HUES6 (cell line): ENCODE measurements around the gene RALGPS2.
"Not testable (repeated sequence)": the region's sequence is repeated elsewhere in the genome, so short reads cannot be mapped to it uniquely, and the experiment has no call there.

Source experiments
- H3K27ac ChIP-seq: 2 replicates; pipeline ENCODE4 v1.7.0; 2013; ENCODE audit warnings: low read depth, mild to moderate bottlenecking, low read length, inconsistent platforms
- H3K27me3 ChIP-seq: 2 replicates; pipeline ENCODE4 v1.6.1; 2013; ENCODE audit warnings: low read length; ENCODE audit not compliant: control insufficient read depth, insufficient read depth
- H3K36me3 ChIP-seq: 2 replicates; pipeline ENCODE4 v1.6.1; 2013; ENCODE audit warnings: low read length; ENCODE audit not compliant: control insufficient read depth, insufficient read depth
- H3K4me1 ChIP-seq: 2 replicates; pipeline ENCODE4 v1.6.1; 2013; ENCODE audit warnings: low read length; ENCODE audit not compliant: control insufficient read depth, insufficient read depth
- H3K4me3 ChIP-seq: 2 replicates; pipeline ENCODE4 v1.5.1; 2013; ENCODE audit warnings: low read depth, low read length
- H3K9ac ChIP-seq: one replicate; pipeline ENCODE4 v1.6.1; 2013; ENCODE audit warnings: mild to moderate bottlenecking, low read length
- H3K9me3 ChIP-seq: 2 replicates; pipeline ENCODE4 v1.6.1; 2013; ENCODE audit warnings: low read depth, low read length; ENCODE audit not compliant: control insufficient read depth, insufficient read depth

RALGPS2 gene

GRCh38 chr1:178941849-178942248 is 216.8 kb downstream of the RALGPS2 start:
- Histone ChIP-seq H3K9ac (no peak overlapping the region), H3K27me3 (no peaks in the 10 kb centered on the region), H3K4me1 (peaks cover 26% of the 10 kb centered on the region; the same call in 1 of the 2 replicates), H3K4me3 (no peak overlapping the region), H3K9me3 (no peaks in the 10 kb centered on the region), H3K27ac (no peak overlapping the region), H3K36me3 (no peaks in the 10 kb centered on the region)

GRCh38 chr1:178942285-178943198 is 217.5 kb downstream of the RALGPS2 start:
- Histone ChIP-seq H3K36me3 (no peaks in the 10 kb centered on the region), H3K9me3 (no peaks in the 10 kb centered on the region), H3K27ac (no peak overlapping the region), H3K9ac (no peak overlapping the region), H3K27me3 (no peaks in the 10 kb centered on the region), H3K4me1 (peaks cover 26% of the 10 kb centered on the region; the same call in 1 of the 2 replicates), H3K4me3 (no peak overlapping the region)

- H3K9ac ChIP-seq = no peak overlapping the region
- no peaks in the 10 kb centered on the region for H3K36me3 ChIP-seq
- H3K9me3 ChIP-seq = no peaks in the 10 kb centered on the region
- no peak overlapping the region for H3K27ac ChIP-seq
- peaks cover 17% of the 10 kb centered on the region; the same call in 1 of the 2 replicates for H3K4me1 ChIP-seq
- no peak overlapping the region for H3K4me3 ChIP-seq
- no peaks in the 10 kb centered on the region for H3K27me3 ChIP-seq
Observed at GRCh38 chr1:178944729-178945128, 219.7 kb downstream of the RALGPS2 start.

GRCh38 chr1:178945763-178946266 is 220.8 kb downstream of the RALGPS2 start:
- Histone ChIP-seq H3K27ac (no peak overlapping the region), H3K4me1 (peaks cover 17% of the 10 kb centered on the region; the same call in 1 of the 2 replicates), H3K27me3 (no peaks in the 10 kb centered on the region), H3K9me3 (no peaks in the 10 kb centered on the region), H3K9ac (no peak overlapping the region), H3K36me3 (no peaks in the 10 kb centered on the region), H3K4me3 (0 out of 2 replicates have a peak overlapping the region, but pooled peaks have one; percentile 3)

- peaks cover 17% of the 10 kb centered on the region; the same call in 1 of the 2 replicates for H3K4me1 ChIP-seq
- H3K36me3 ChIP-seq = no peaks in the 10 kb centered on the region
- no peak overlapping the region for H3K27ac ChIP-seq
- H3K27me3 ChIP-seq = no peaks in the 10 kb centered on the region
- H3K4me3 ChIP-seq = no peak overlapping the region
- no peak overlapping the region for H3K9ac ChIP-seq
- H3K9me3 ChIP-seq = no peaks in the 10 kb centered on the region
Observed at GRCh38 chr1:178946416-178946815, 221.4 kb downstream of the RALGPS2 start.

GRCh38 chr1:178946855-178947676 is 222.0 kb downstream of the RALGPS2 start:
- no peak overlapping the region for H3K9ac ChIP-seq
- H3K4me1 ChIP-seq = peaks cover 17% of the 10 kb centered on the region; the same call in 1 of the 2 replicates
- no peaks in the 10 kb centered on the region for H3K9me3 ChIP-seq
- no peak overlapping the region for H3K27ac ChIP-seq
- no peak overlapping the region for H3K4me3 ChIP-seq
- H3K27me3 ChIP-seq = no peaks in the 10 kb centered on the region
- no peaks in the 10 kb centered on the region for H3K36me3 ChIP-seq

- Histone ChIP-seq H3K9me3 (no peaks in the 10 kb centered on the region), H3K27ac (no peak overlapping the region), H3K36me3 (no peaks in the 10 kb centered on the region), H3K9ac (no peak overlapping the region), H3K4me3 (no peak overlapping the region), H3K4me1 (peaks cover 14% of the 10 kb centered on the region; the same call in 1 of the 2 replicates), H3K27me3 (no peaks in the 10 kb centered on the region)
Observed at GRCh38 chr1:178947677-178947981, 222.6 kb downstream of the RALGPS2 start.

- H3K9me3 ChIP-seq = no peaks in the 10 kb centered on the region
- H3K9ac ChIP-seq = no peak overlapping the region
- H3K27me3 ChIP-seq = no peaks in the 10 kb centered on the region
- no peak overlapping the region for H3K27ac ChIP-seq
- peaks cover 8% of the 10 kb centered on the region; the same call in 1 of the 2 replicates for H3K4me1 ChIP-seq
- no peaks in the 10 kb centered on the region for H3K36me3 ChIP-seq
- H3K4me3 ChIP-seq = no peak overlapping the region
Observed at GRCh38 chr1:178948676-178949075, 223.6 kb downstream of the RALGPS2 start.

- not testable (repeated sequence) for H3K27me3 ChIP-seq, H3K27ac ChIP-seq, H3K9ac ChIP-seq, H3K9me3 ChIP-seq, H3K36me3 ChIP-seq, H3K4me3 ChIP-seq, H3K4me1 ChIP-seq
Observed at GRCh38 chr1:178949866-178950265, 224.8 kb downstream of the RALGPS2 start.

- Histone ChIP-seq H3K4me3 (no peak overlapping the region), H3K27ac (no peak overlapping the region), H3K4me1 (no peaks in the 10 kb centered on the region), H3K27me3 (no peaks in the 10 kb centered on the region), H3K9me3 (no peaks in the 10 kb centered on the region), H3K36me3 (no peaks in the 10 kb centered on the region), H3K9ac (no peak overlapping the region)
Observed at GRCh38 chr1:178951600-178951999, 226.6 kb downstream of the RALGPS2 start.

- no peaks in the 10 kb centered on the region for H3K36me3 ChIP-seq
- H3K27me3 ChIP-seq = no peaks in the 10 kb centered on the region
- H3K4me1 ChIP-seq = no peaks in the 10 kb centered on the region
- H3K4me3 ChIP-seq = no peak overlapping the region
- no peak overlapping the region for H3K27ac ChIP-seq
- no peaks in the 10 kb centered on the region for H3K9me3 ChIP-seq
- no peak overlapping the region for H3K9ac ChIP-seq
Observed at GRCh38 chr1:178953034-178953433, 228.0 kb downstream of the RALGPS2 start.
